ENCODE measurements around the gene PLCG2. TPM values are rescaled to one million over a fixed set of nuclear protein-coding genes. Genes with fewer than 3 reads are reported as not detected.

PLCG2 gene
- total RNA-seq, 1 experiment from 2014 or later, result 3.5 TPM

DNA sequence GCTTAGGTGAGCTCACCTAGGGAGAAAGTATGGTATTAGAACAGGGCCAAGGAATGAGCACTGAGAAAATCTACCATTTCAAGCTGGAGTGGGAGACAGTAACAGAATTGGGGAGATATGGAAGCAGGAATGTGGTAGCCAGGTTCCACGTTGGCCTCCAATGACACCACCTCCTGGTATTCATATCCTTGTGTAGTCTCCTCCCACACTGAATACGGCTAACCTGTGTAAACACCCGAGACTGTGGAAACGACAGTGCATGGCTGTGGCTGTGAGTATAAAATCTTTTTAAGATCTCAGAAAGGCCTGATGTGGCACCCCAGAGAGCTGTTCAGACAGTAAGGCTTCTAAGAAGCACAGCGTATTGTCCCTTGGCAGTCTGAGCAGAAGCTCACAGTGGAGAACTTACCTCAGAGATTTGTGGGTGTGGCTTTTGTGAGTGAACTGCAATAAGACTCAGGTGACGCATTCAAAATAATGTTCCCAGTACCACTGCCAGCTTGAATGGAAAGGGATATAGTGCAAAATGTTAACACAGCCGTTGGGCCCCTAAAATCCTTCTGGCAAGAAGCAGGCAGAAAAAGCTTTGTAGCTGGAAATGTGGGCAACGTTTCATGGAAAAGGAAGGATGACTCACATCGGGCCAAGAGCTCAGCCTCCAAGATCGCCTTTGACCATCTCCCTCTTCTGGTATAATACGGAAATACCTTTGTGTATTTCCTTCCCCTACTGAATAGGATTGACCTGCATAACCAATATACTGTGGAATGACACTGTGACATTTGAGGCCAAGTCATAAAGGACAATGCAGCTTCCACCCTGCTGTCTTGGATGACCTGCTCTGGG is 217.8 kb downstream of the PLCG2 start:
- CTCF ChIA-PET, result interaction anchor here (1.0 to 1.9 kb wide), 5 partner anchors 20 to 233 kb away, joined by 3 to 28 read pairs (median 7); no protein-coding TSS in a partner anchor
- no peak for TF ChIP-seq EZH2phosphoT487 (IDR thresholded peaks at IDR 0.05; ENCODE audit: borderline replicate concordance, low read length)
- TF ChIP-seq, protein P1, sequence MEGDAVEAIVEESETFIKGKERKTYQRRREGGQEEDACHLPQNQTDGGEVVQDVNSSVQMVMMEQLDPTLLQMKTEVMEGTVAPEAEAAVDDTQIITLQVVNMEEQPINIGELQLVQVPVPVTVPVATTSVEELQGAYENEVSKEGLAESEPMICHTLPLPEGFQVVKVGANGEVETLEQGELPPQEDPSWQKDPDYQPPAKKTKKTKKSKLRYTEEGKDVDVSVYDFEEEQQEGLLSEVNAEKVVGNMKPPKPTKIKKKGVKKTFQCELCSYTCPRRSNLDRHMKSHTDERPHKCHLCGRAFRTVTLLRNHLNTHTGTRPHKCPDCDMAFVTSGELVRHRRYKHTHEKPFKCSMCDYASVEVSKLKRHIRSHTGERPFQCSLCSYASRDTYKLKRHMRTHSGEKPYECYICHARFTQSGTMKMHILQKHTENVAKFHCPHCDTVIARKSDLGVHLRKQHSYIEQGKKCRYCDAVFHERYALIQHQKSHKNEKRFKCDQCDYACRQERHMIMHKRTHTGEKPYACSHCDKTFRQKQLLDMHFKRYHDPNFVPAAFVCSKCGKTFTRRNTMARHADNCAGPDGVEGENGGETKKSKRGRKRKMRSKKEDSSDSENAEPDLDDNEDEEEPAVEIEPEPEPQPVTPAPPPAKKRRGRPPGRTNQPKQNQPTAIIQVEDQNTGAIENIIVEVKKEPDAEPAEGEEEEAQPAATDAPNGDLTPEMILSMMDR (conservative IDR thresholded peaks at IDR 0.05; ENCODE audit: low read depth, low read length), result peak; percentile 61

DNA sequence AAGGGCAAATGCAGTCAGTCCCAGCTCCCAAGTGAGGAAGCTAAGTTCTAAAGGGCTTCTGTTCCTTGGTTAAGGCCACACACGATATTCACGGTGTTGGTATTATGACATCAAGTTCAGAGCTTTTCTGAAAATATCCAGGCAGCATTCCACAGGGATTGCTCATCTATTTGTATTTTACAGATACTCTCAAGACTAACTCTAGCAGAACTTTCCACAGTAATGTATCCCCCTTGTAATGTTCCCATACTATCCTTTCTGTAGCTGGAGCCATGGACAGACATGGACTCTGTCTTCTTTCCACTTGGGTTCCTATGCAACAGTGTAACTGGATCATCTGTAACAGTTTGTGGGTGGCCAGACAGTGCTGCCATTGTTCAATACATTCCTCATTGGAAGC is 218.6 kb downstream of the PLCG2 start:
- Histone ChIP-seq H3K9ac (ENCODE audit: low read length) (peak overlapping the region; percentile 62), H3K27ac (ENCODE audit: low read length) (peak overlapping the region; percentile 92), H3K36me3 (ENCODE audit: low read depth, low read length) (no peaks in the 10 kb centered on the region), H3K4me3 (ENCODE audit: low read length) (peak overlapping the region; percentile 25; the same call in 1 of the 2 replicates), H3K9me2 (replicated peaks; ENCODE audit: low read length) (no peaks in the 10 kb centered on the region), H2AFZ (ENCODE audit: low read length) (no peak overlapping the region), H3K27me3 (ENCODE audit: low read length) (no peaks in the 10 kb centered on the region), H3K4me2 (ENCODE audit: low read length) (peak overlapping the region; percentile 51), H3K9me3 (ENCODE audit: low read length) (no peaks in the 10 kb centered on the region), H4K20me1 (ENCODE audit: low read length) (no peaks in the 10 kb centered on the region), H3K4me1 (ENCODE audit: insufficient read depth, low read length) (peaks cover 38% of the 10 kb centered on the region), H3F3A (ENCODE audit: low read length, unreplicated experiment) (no peaks in the 10 kb centered on the region), H3K79me2 (ENCODE audit: low read length) (no peaks in the 10 kb centered on the region)
- ChIA-PET CTCF (interaction anchor here (1.0 to 1.9 kb wide), 5 partner anchors 19 to 232 kb away, joined by 3 to 28 read pairs (median 7); no protein-coding TSS in a partner anchor), POLR2A (ENCODE audit: unreplicated experiment) (interaction anchor here (0.7 kb wide), 1 partner anchor 537 kb away, joined by 5 read pairs; no protein-coding TSS in a partner anchor)
- BruUV-seq (replicated peaks), result no TSS peak
- ATAC-seq (peak; percentile 51), DNase-seq (peak; percentile 79)
- no peak for TF ChIP-seq EZH2phosphoT487 (IDR thresholded peaks at IDR 0.05; ENCODE audit: borderline replicate concordance, low read length)
- TF ChIP-seq EZH2 (IDR thresholded peaks at IDR 0.05; ENCODE audit: low read length, unreplicated experiment), result no peak
- TF ChIP-seq, protein P1 (conservative IDR thresholded peaks at IDR 0.05; ENCODE audit: low read depth, low read length), result no peak
- intact Hi-C loops (cut with micrococcal nuclease), result loop anchor here (1.0 kb wide), 3 partner anchors 57 to 233 kb away; no protein-coding TSS in a partner anchor

More for the DNA sequence above, 217.8 kb downstream of the PLCG2 start:
- H3K79me2 ChIP-seq (ENCODE audit: low read length), result no peaks in the 10 kb centered on the region
- H3K4me2 ChIP-seq (ENCODE audit: low read length), result peak overlapping the region; percentile 51
- H3K36me3 ChIP-seq (ENCODE audit: low read depth, low read length), result no peaks in the 10 kb centered on the region
- H3K4me1 ChIP-seq (ENCODE audit: insufficient read depth, low read length), result peaks cover 38% of the 10 kb centered on the region
- peak overlapping the region; percentile 92 for H3K27ac ChIP-seq (ENCODE audit: low read length)
- no peaks in the 10 kb centered on the region for H3F3A ChIP-seq (ENCODE audit: low read length, unreplicated experiment)
- intact Hi-C loops (cut with micrococcal nuclease), result loop anchor here (1.0 kb wide), 3 partner anchors 57 to 233 kb away; no protein-coding TSS in a partner anchor
- H3K9ac ChIP-seq (ENCODE audit: low read length), result peak overlapping the region; percentile 62
- H2AFZ ChIP-seq (ENCODE audit: low read length), result peak overlapping the region; percentile 40
- ATAC-seq, result peak; percentile 59
- no peaks in the 10 kb centered on the region for H3K9me2 ChIP-seq (replicated peaks; ENCODE audit: low read length)
- no peaks in the 10 kb centered on the region for H3K9me3 ChIP-seq (ENCODE audit: low read length)
- DNase-seq, result peak; percentile 79
- TSS peak; percentile 83 for BruUV-seq (replicated peaks)
- H3K4me3 ChIP-seq (ENCODE audit: low read length), result peak overlapping the region; percentile 25; the same call in 1 of the 2 replicates
- POLR2A ChIA-PET (ENCODE audit: unreplicated experiment), result interaction anchor here (0.7 to 1.0 kb wide), 3 partner anchors 56 to 538 kb away, joined by 5 read pairs; no protein-coding TSS in a partner anchor
- no peaks in the 10 kb centered on the region for H3K27me3 ChIP-seq (ENCODE audit: low read length)
- H4K20me1 ChIP-seq (ENCODE audit: low read length), result no peaks in the 10 kb centered on the region
